NB4 (cell line): ENCODE results near the gene KCMF1.

ENCODE experiments used
- DNase-seq: peaks from one replicate; pipeline ENCODE4 v3.0.0; 2010; ENCODE audit warnings: low read depth
- H3K4me3 ChIP-seq: one replicate; pipeline ENCODE4 v1.5.1; 2011; ENCODE audit warnings: mild to moderate bottlenecking, low read depth, low read length, moderate library complexity
- CTCF ChIP-seq: IDR thresholded peaks from one replicate; pipeline ENCODE4 v1.5.1; 2012; ENCODE audit warnings: low read depth, low read length
- MAX ChIP-seq: IDR thresholded peaks from 2 replicates; pipeline ENCODE4 v1.6.1; 2011; ENCODE audit warnings: low read depth, low read length
- MYC ChIP-seq: IDR thresholded peaks from 2 replicates; pipeline ENCODE4 v1.6.1; 2011; ENCODE audit warnings: low read depth, low read length
- POLR2A ChIP-seq: IDR thresholded peaks from 2 replicates; pipeline ENCODE4 v1.6.1; 2011; ENCODE audit warnings: mild to moderate bottlenecking; ENCODE audit not compliant: insufficient read length; ENCODE audit errors: extremely low read depth

The KCMF1 gene

GRCh38 chr2:85012431-85012830, 41.5 kb downstream of the KCMF1 start:
- H3K4me3 ChIP-seq, result no peak overlapping the region
- DNase-seq, result no peak
- TF ChIP-seq POLR2A (no peak), CTCF (no peak), MYC (no peak), MAX (no peak)

- no peak overlapping the region for H3K4me3 ChIP-seq
- DNase-seq, result no peak
- TF ChIP-seq MYC (no peak), POLR2A (no peak), MAX (no peak), CTCF (no peak)
These were observed 41.9 kb downstream of the KCMF1 start for GRCh38 chr2:85012855-85013254.

DNA sequence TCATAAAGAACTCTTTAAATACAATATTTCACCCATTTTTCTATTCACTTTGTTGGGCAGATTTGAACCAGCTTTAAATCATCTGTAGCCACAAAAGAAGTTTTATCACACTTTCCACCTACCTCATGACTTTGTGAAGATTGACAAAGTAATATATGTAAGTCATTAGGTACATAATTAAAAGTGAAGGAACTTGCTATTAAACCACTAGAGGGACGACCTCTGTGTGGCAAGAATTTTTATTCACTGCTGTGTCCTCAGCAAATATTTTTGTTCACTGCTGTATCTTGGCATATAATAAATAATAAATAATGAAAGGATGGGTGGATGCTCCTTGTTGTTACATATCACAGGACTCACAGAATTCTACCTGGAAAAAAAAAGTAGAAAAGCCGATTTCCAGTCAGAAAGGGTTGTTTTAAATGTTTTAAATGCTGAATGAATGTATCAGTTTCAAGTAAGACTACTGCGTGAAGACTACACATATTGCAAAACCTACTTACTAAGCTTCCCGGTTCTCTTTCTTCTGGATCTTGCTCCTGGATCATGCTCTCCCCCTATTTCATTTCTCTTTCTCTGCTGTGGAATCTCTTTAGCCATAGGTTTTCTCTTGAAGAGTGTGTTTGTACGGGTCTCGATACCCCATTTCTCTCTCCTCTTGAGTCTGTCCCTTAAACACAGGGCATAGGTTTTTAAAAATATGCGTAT, 44.8 kb downstream of the KCMF1 start:
- DNase-seq, result no peak
- no peak overlapping the region for H3K4me3 ChIP-seq
- no peak for TF ChIP-seq CTCF
- TF ChIP-seq POLR2A, result no peak
- no peak for TF ChIP-seq MYC
- TF ChIP-seq MAX, result no peak

DNA sequence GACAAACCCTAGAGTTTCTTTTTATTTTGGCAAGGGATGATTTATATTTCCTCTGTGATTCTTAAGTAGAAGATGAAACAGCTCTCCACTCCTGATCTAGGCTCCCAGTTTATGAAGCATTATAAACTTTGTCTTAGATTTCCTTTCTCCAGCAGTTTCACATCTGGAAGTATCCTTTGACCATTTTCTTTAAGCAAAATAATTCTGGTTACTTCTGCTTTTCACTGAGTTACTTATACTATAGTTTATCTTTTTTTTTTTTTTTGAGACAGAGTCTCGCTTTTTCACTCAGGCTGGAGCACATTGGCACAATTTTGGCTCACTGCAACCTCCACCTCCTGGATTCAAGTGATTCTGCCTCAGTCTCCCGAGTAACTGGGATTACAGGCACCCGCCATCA, 45.5 kb downstream of the KCMF1 start:
- DNase-seq, result no peak
- no peak overlapping the region for H3K4me3 ChIP-seq
- TF ChIP-seq MYC (no peak), POLR2A (no peak), MAX (no peak), CTCF (no peak)

DNA sequence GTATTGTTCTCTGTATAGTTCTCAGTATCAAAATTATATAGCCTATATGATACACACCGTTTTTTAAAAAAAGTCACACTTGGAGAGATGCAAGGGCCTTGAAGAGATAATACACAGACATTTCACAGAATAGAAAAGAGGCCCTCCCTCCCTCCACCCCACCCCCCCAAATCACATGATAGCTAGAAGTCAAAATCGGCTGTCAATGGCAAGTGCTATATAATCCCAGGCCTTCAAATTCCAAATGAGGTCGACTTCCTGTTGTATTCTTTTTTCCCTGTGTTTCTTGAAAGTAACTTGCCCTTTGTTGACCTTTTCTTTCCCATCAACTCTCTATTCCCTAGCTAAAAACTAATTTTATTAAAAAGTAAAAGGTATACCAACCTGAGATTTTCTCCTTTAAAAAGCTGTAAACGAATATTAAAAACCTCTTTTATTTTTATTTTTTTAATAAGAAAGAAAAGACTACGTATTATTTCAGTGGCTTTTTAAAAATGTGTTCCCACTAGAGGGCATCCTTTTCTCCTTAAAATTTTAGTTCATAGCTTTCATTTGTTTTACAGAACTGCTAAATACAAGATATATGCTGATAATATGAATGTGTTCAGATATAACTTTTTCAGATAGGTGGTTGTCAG, 46.6 kb downstream of the KCMF1 start:
- peak; percentile 30 for DNase-seq
- TF ChIP-seq POLR2A, result no peak
- TF ChIP-seq MAX, result no peak
- no peak for TF ChIP-seq CTCF
- TF ChIP-seq MYC, result no peak
- H3K4me3 ChIP-seq, result no peak overlapping the region
